IMR-90 (cell line): ENCODE data around the gene THPO. TPM values are rescaled to one million over a fixed set of nuclear protein-coding genes. Genes with fewer than 3 reads are reported as not detected.

Experiments used
- ATAC-seq: fragments of 200-7000 bp; cut with Tn5 transposase; 2 replicates; pipeline ENCODE4 v1.9.1; 2020; ENCODE audit warnings: low read depth, mild to moderate bottlenecking, moderate library complexity
- BruUV-seq: library from RNA; stranded (reverse); fragments of 400-500 nt; replicated peaks from 2 replicates; lab custom pipeline; 2021; lab: Mats Ljungman, UMichigan
- CTCF ChIA-PET: fragments of 300-600 bp; formaldehyde crosslinking; extraction: SDS; loops from one replicate; lab custom pipeline; 2021; ENCODE audit warnings: antibody characterized with exemption; lab: Yijun Ruan, JAX
- POLR2A ChIA-PET: fragments of 300-600 bp; sonication (Branson Sonifier 250); formaldehyde crosslinking; loops from one replicate; lab custom pipeline; 2022; ENCODE audit warnings: antibody characterized with exemption; ENCODE audit not compliant: unreplicated experiment; lab: Charles Lee
- DNase-seq: peaks from one replicate; pipeline ENCODE4 v3.0.0; 2013
- H2AFZ ChIP-seq: replicated peaks from 2 replicates; pipeline ENCODE3; 2013; ENCODE audit warnings: low read length, mild to moderate bottlenecking; ENCODE audit not compliant: poor library complexity
- H2AK5ac ChIP-seq: 2 replicates; pipeline ENCODE4 v1.6.1; 2013; ENCODE audit warnings: low read depth, low read length, inconsistent platforms
- H2AK9ac ChIP-seq: replicated peaks from 2 replicates; pipeline ENCODE3; 2013; ENCODE audit warnings: mild to moderate bottlenecking, low read depth, low read length, moderate library complexity; ENCODE audit not compliant: poor library complexity
- H2BK120ac ChIP-seq: 2 replicates; pipeline ENCODE4 v1.6.1; 2013; ENCODE audit warnings: low read depth, low read length, inconsistent platforms
- H2BK15ac ChIP-seq: 3 replicates; pipeline ENCODE4 v1.6.1; 2013; ENCODE audit warnings: low read depth, low read length, inconsistent platforms
- H2BK20ac ChIP-seq: 2 replicates; pipeline ENCODE4 v1.6.1; 2013; ENCODE audit warnings: low read depth, mild to moderate bottlenecking, inconsistent platforms, low read length, moderate library complexity
- H2BK5ac ChIP-seq: 2 replicates; pipeline ENCODE4 v1.6.1; 2013; ENCODE audit warnings: mild to moderate bottlenecking, low read depth, low read length, inconsistent platforms; ENCODE audit not compliant: poor library complexity, severe bottlenecking
- H3K14ac ChIP-seq: replicated peaks from 2 replicates; pipeline ENCODE4 v1.6.1; 2013; ENCODE audit warnings: low read depth, low read length, inconsistent platforms
- H3K18ac ChIP-seq: 2 replicates; pipeline ENCODE4 v1.6.1; 2013; ENCODE audit warnings: low read depth, low read length, control low read depth
- H3K23ac ChIP-seq: 2 replicates; pipeline ENCODE4 v1.6.1; 2013; ENCODE audit warnings: low read depth, low read length, inconsistent platforms
- H3K27ac ChIP-seq: 2 replicates; pipeline ENCODE4 v1.5.1; 2013; ENCODE audit warnings: mild to moderate bottlenecking, control low read depth, low read length; ENCODE audit not compliant: insufficient read depth
- H3K27me3 ChIP-seq: 2 replicates; pipeline ENCODE4 v1.6.1; 2013; ENCODE audit warnings: low read length; ENCODE audit not compliant: control insufficient read depth, insufficient read depth
- H3K36me3 ChIP-seq: 2 replicates; pipeline ENCODE4 v1.6.1; 2013; ENCODE audit warnings: low read length, mixed read lengths; ENCODE audit not compliant: control insufficient read depth, insufficient read depth
- H3K4ac ChIP-seq: 2 replicates; pipeline ENCODE4 v1.6.1; 2013; ENCODE audit warnings: low read depth, low read length, inconsistent platforms
- H3K4me1 ChIP-seq: 2 replicates; pipeline ENCODE4 v1.6.1; 2013; ENCODE audit warnings: low read length, mixed read lengths; ENCODE audit not compliant: control insufficient read depth, insufficient read depth
- H3K4me2 ChIP-seq: 2 replicates; pipeline ENCODE4 v1.6.1; 2013; ENCODE audit warnings: low read depth, mild to moderate bottlenecking, control low read depth, low read length, moderate library complexity
- H3K4me3 ChIP-seq: 2 replicates; pipeline ENCODE4 v1.5.1; 2013; ENCODE audit warnings: low read depth, mild to moderate bottlenecking, control low read depth, low read length, moderate library complexity; ENCODE audit not compliant: insufficient read depth
- H3K56ac ChIP-seq: 2 replicates; pipeline ENCODE4 v1.6.1; 2013; ENCODE audit warnings: low read length, inconsistent platforms; ENCODE audit not compliant: insufficient read depth; ENCODE audit errors: extremely low read depth
- H3K79me1 ChIP-seq, 2 experiments: 2 replicates each; pipeline ENCODE4 v1.6.1; 2013; ENCODE audit warnings: low read length in 2 of 2, inconsistent platforms in 1 of 2, low read depth in 1 of 2
- H3K9ac ChIP-seq: 2 replicates; pipeline ENCODE4 v1.6.1; 2013; ENCODE audit warnings: low read depth, low read length, control low read depth
- H3K9me1 ChIP-seq: 2 replicates; pipeline ENCODE4 v1.6.1; 2013; ENCODE audit warnings: low read length, inconsistent platforms; ENCODE audit not compliant: insufficient read depth
- H3K9me3 ChIP-seq: 2 replicates; pipeline ENCODE4 v1.6.1; 2013; ENCODE audit warnings: low read length; ENCODE audit not compliant: control insufficient read depth, insufficient read depth
- H4K20me1 ChIP-seq: 2 replicates; pipeline ENCODE4 v1.6.1; 2013; ENCODE audit warnings: low read length, inconsistent platforms; ENCODE audit not compliant: insufficient read depth
- H4K5ac ChIP-seq: 2 replicates; pipeline ENCODE4 v1.6.1; 2013; ENCODE audit warnings: mild to moderate bottlenecking, low read depth, low read length, control low read depth
- H4K8ac ChIP-seq, 2 experiments: 2 replicates each; pipeline ENCODE4 v1.6.1; 2013; ENCODE audit warnings: low read depth in 2 of 2, low read length in 2 of 2, control low read depth in 1 of 2, inconsistent platforms in 1 of 2
- H4K91ac ChIP-seq: 2 replicates; pipeline ENCODE4 v1.6.1; 2013; ENCODE audit warnings: low read depth, low read length, inconsistent platforms; ENCODE audit not compliant: insufficient read depth
- BHLHE40 ChIP-seq: fragments of 150-350 bp; IDR thresholded peaks from 2 replicates; pipeline ENCODE4 v1.6.1; 2016; ENCODE audit warnings: mild to moderate bottlenecking, low read depth, low read length
- ELK1 ChIP-seq: fragments of 150-350 bp; IDR thresholded peaks from 2 replicates; pipeline ENCODE4 v1.6.1; 2016; ENCODE audit warnings: low read depth, mild to moderate bottlenecking, low read length, moderate library complexity, borderline replicate concordance
- RAD21 ChIP-seq: IDR thresholded peaks from 2 replicates; pipeline ENCODE4 v1.6.1; 2012; ENCODE audit warnings: low read length, improper control_type of control experiment
- USF2 ChIP-seq: fragments of 150-350 bp; IDR thresholded peaks from 2 replicates; pipeline ENCODE4 v1.6.1; 2017; ENCODE audit warnings: mild to moderate bottlenecking, antibody characterized with exemption, low read length, low read depth
- WGBS, 2 experiments: methylation state at CpG; one replicate each; pipeline versions ENCODE4 v1.1.5 to v1.1.7; 2013; ENCODE audit warnings: missing lambda C conversion rate in 2 of 2; ENCODE audit not compliant: insufficient read length in 1 of 2; ENCODE audit errors: extremely low coverage in 2 of 2; 5-methylcytosine and 5-hydroxymethylcytosine counted together
- dilution Hi-C: fragments of 300-500 bp; cut with HindIII; formaldehyde crosslinking; loops from one replicate; pipeline ENCODE4 v1.14.3; 2018; ENCODE audit warnings: low sequenced_read_pairs; ENCODE audit not compliant: unreplicated experiment
- in situ Hi-C: fragments of 300-500 bp; cut with MboI; formaldehyde crosslinking; loops from 3 replicates; pipeline ENCODE4 v1.14.3; 2019; ENCODE audit warnings: low sequenced_read_pairs, inconsistent platforms, mixed read lengths
- intact Hi-C: fragments of 100-400 bp; cut with micrococcal nuclease; formaldehyde crosslinking; loops from 2 replicates; pipeline ENCODE4 v1.10.0; 2022
- polyA plus RNA-seq, 3 experiments: library from polyadenylated mRNA; depleted of rRNA; stranded (reverse); fragments of >200 nt; gene quantifications; 2 replicates each; pipeline ENCODE4 v1.2.3, GENCODE V29; 2012; ENCODE audit warnings: low replicate concordance in 1 of 3
- total RNA-seq: library from RNA; depleted of rRNA; stranded (reverse); fragments of >200 nt; gene quantifications from 2 replicates; pipeline ENCODE4 v1.2.3, GENCODE V29; 2012
- TF ChIP-seq, protein P1 (sequence below): conservative IDR thresholded peaks from 2 replicates; pipeline ENCODE4 v1.5.1; 2012; ENCODE audit warnings: mild to moderate bottlenecking, low read depth, low read length, improper control_type of control experiment

Gene THPO
- total and polyA plus RNA-seq, 2 of the 4 experiments (the other 2 are of a cell fraction) = not detected

- POLR2A ChIA-PET = no interaction called here
- BruUV-seq = no TSS peak
Measured at GRCh38 chr3:184382326-184383032, 4.5 kb upstream of the THPO start.

More at GRCh38 chr3:184382326-184383032, 4.5 kb upstream of the THPO start:
- Histone ChIP-seq H3K4me1 (peaks cover 2% of the 10 kb centered on the region; the same call in 1 of the 2 replicates), H3K18ac (no peak overlapping the region), H4K8ac (no peak overlapping the region), H2BK120ac (no peak overlapping the region), H3K56ac (no peak overlapping the region), H2AK9ac (no peak overlapping the region), H2BK5ac (no peak overlapping the region), H3K27me3 (peaks cover 76% of the 10 kb centered on the region), H4K20me1 (no peaks in the 10 kb centered on the region), H3K14ac (no peak overlapping the region), H2BK20ac (no peak overlapping the region), H3K9me1 (no peaks in the 10 kb centered on the region), H2AK5ac (no peak overlapping the region), H2AFZ (peak overlapping the region; percentile 41), H3K36me3 (no peaks in the 10 kb centered on the region), H3K23ac (no peak overlapping the region), H3K4me3 (no peak overlapping the region), H2BK15ac (no peak overlapping the region), H3K9me3 (no peaks in the 10 kb centered on the region), H3K4me2 (no peak overlapping the region), H4K5ac (no peak overlapping the region), H3K9ac (no peak overlapping the region), H3K27ac (no peak overlapping the region), H3K4ac (no peak overlapping the region), H3K79me1 (no peaks in the 10 kb centered on the region), H4K91ac (no peak overlapping the region)
- TF ChIP-seq ELK1 = no peak
- no peak for TF ChIP-seq USF2
- no peak for TF ChIP-seq BHLHE40
- no peak for TF ChIP-seq RAD21
- TF ChIP-seq, protein P1, sequence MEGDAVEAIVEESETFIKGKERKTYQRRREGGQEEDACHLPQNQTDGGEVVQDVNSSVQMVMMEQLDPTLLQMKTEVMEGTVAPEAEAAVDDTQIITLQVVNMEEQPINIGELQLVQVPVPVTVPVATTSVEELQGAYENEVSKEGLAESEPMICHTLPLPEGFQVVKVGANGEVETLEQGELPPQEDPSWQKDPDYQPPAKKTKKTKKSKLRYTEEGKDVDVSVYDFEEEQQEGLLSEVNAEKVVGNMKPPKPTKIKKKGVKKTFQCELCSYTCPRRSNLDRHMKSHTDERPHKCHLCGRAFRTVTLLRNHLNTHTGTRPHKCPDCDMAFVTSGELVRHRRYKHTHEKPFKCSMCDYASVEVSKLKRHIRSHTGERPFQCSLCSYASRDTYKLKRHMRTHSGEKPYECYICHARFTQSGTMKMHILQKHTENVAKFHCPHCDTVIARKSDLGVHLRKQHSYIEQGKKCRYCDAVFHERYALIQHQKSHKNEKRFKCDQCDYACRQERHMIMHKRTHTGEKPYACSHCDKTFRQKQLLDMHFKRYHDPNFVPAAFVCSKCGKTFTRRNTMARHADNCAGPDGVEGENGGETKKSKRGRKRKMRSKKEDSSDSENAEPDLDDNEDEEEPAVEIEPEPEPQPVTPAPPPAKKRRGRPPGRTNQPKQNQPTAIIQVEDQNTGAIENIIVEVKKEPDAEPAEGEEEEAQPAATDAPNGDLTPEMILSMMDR = no peak
- DNase-seq = no peak
- 88% methylated on average over 4 of the region's 16 CpGs; no CpG with 5 or more reads in 1 of the 2 experiments for WGBS, 2 experiments
- dilution Hi-C loops (no loop called here), in situ Hi-C loops (no loop called here), intact Hi-C loops (no loop called here)
- CTCF ChIA-PET = no interaction called here
- no peak for ATAC-seq
